GM19193 (cell line): Measurements from ENCODE around the gene MORF4L1.
A peak's percentile ranks its signal among the peaks of the same experiment; 100 is the strongest.

Source experiments
- POLR2A ChIP-seq: IDR thresholded peaks from 4 replicates; pipeline ENCODE4 v1.6.1; 2011; ENCODE audit not compliant: insufficient read depth, insufficient read length; ENCODE audit errors: extremely low read depth

The MORF4L1 gene

GRCh38 chr15:78932258-78932808 is 59.6 kb downstream of the MORF4L1 start:
- no peak for TF ChIP-seq POLR2A

GRCh38 chr15:78933187-78933822 is 60.6 kb downstream of the MORF4L1 start:
- TF ChIP-seq POLR2A: no peak

GRCh38 chr15:78933823-78934654 is 61.3 kb downstream of the MORF4L1 start:
- no peak for TF ChIP-seq POLR2A

GRCh38 chr15:78934655-78935023 is 61.9 kb downstream of the MORF4L1 start:
- TF ChIP-seq POLR2A: no peak

DNA sequence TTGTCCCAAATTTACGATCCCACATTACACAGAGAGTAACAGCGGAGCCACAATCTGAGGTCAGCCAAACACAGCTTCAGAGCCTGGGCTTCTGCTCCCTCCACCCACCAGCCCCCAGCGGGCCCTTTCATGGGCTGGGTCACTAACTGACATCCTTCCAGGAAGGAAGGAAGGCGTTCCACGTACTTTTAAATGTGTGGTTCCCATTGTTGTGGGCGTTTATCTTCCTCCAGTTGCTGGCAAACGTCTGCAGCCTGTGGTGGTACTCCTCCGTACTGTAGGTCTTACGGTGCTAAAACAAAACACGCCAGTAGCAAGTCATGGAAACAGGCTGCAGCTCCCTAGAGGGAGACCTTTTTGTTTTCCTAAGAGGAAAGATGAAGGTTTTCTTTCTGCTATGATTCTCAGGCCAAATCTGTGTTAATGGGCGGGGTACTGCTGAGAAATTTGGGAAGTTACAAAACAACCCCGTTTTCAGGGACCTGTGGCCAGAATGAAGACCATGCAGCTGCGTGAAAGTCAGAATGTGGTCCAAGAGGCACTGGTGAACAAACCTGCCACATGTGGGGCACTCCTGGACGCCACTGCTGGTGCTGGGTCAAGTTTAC is 64.5 kb downstream of the MORF4L1 start:
- TF ChIP-seq POLR2A: no peak

- TF ChIP-seq POLR2A: no peak
These were observed 66.2 kb downstream of the MORF4L1 start for GRCh38 chr15:78938658-78939488.

- no peak for TF ChIP-seq POLR2A
These were observed 70.1 kb downstream of the MORF4L1 start for GRCh38 chr15:78942741-78943140.

DNA sequence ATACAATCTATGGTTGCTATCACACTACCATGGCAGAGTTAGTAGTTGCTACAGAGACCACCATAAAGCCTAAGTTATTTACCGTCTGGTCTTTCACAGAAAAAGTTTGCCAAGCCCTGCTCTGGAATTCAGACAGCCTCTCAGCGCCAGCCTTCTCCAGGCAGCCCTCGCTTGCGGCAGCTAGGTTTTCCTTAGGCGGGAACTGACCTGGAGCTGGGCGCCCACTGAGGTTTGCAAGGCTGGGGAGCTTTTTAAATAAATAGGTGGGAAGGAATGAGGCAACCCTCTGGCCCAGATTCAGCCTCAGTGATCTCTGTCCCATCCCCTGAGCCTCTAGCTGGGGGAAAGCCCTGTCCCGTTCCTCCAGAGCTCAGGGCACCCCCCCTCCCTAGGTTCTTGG is 71.0 kb downstream of the MORF4L1 start:
- no peak for TF ChIP-seq POLR2A

GRCh38 chr15:78944202-78944625 is 71.5 kb downstream of the MORF4L1 start:
- no peak for TF ChIP-seq POLR2A

- TF ChIP-seq POLR2A: peak; percentile 80
These were observed 72.1 kb downstream of the MORF4L1 start, which contains the start of gene CTSH for GRCh38 chr15:78944669-78945407. TSS of gene CTSH (minus strand) at chr15:78945046. CDS start at chr15:78944981, 65 bp downstream.

DNA sequence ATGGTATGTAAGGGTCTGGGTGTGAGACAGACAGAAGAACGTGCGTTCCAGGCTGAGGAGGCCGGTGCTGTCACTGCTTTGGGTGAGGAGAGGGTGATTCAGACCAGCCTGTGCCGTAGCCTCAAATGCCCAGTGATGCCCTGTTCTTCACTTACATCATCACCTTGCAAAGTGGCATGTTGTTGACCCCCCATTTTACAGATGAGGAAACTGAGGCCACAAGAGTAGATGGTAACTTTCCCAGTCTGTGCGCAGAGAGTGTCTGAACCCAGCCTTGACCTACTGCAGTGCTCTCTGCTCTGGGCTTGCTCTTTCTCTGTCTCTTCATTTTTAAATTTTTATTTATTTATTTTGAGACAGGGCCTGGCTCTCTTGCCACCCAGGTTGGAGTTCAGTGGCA is 73.8 kb downstream of the MORF4L1 start:
- TF ChIP-seq POLR2A: no peak

DNA sequence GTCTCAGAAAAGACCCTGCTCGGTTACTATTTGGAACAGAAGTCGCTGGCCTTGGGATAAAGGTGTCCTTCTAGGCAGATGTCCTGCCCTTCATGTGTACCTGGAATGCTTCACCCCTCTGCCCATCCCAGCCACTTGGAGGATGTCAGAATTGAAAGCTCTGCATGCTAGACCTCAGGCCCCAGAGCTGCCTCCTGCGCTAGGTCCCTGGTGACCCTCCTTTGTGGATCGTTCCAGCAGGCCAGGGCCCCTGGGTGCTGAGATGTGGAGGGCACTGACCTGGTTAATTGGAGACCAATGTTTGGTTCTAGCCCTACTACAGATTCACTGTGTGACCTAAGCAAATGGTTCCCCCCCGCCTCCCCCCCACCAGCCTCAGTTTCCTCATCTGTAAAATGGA is 74.8 kb downstream of the MORF4L1 start:
- no peak for TF ChIP-seq POLR2A
